Skeletal muscle satellite cell (primary cell): ENCODE results near the gene THRSP.

Experiments used
- H3K27me3 ChIP-seq: 2 replicates; pipeline ENCODE4 v1.7.0; 2013; ENCODE audit warnings: low read length; ENCODE audit not compliant: control insufficient read depth, insufficient read depth
- H3K36me3 ChIP-seq: 2 replicates; pipeline ENCODE4 v1.7.0; 2013; ENCODE audit warnings: mild to moderate bottlenecking, control low read depth, low read length; ENCODE audit not compliant: insufficient read depth
- H3K4me1 ChIP-seq: 2 replicates; pipeline ENCODE4 v1.7.0; 2013; ENCODE audit warnings: low read length; ENCODE audit not compliant: control insufficient read depth, insufficient read depth
- H3K4me2 ChIP-seq: 2 replicates; pipeline ENCODE4 v1.7.0; 2013; ENCODE audit warnings: mild to moderate bottlenecking, low read length
- H3K4me3 ChIP-seq: 2 replicates; pipeline ENCODE4 v1.7.0; 2013; ENCODE audit warnings: low read length
- H3K9ac ChIP-seq: 2 replicates; pipeline ENCODE4 v1.7.0; 2013; ENCODE audit warnings: mild to moderate bottlenecking, low read depth, low read length, moderate library complexity
- H3K9me3 ChIP-seq: replicated peaks from 2 replicates; pipeline ENCODE4 v1.7.0; 2013; ENCODE audit warnings: mild to moderate bottlenecking, control low read depth, low read length

THRSP gene

DNA sequence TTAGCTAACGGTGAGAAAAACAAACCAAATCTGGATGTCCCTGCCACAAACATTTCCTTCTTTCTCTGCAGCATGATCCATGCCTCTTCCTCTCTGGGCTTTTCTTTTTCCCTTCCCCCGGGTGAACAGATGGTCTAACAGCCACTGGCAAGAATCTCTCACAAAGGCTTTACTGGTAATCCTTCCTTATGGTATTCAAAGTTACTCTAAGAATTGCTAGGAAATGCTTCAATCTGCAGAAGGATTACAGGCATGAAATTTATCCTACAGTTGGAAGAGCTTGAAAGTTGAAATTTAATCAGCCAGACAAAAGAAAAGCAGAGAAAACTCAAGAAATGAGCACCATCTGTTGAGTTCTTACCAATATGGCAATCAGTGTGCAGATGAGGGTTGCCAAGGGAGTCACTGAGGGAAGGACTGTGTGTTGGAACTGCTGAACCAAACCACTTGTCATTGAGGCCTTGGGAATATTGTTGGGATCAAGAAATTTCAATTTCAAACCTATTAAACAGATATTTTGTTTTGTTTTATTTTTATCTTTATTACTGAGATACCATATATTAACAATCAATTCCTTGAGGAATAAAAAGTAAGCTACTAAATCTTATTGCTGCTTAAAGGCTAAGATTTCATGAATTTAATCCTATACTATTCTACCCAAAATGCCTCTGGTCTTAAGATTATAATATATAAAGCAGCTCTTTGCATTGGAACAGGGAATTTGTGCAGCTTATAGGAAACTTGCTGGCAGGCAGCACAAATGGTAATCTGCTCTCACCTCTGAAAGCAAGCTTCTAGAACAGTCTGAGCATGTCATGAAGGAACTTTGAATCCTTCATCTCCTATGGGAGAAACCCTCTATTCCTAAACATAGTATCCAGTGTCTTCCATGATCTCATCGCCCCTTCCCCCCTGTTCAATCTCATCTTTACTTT, 45.7 kb downstream of the THRSP start:
- Histone ChIP-seq H3K4me2 (no peak overlapping the region), H3K4me1 (peaks cover 7% of the 10 kb centered on the region), H3K9me3 (no peaks in the 10 kb centered on the region), H3K36me3 (peaks cover 19% of the 10 kb centered on the region), H3K4me3 (no peak overlapping the region), H3K27me3 (no peaks in the 10 kb centered on the region), H3K9ac (no peak overlapping the region)

DNA sequence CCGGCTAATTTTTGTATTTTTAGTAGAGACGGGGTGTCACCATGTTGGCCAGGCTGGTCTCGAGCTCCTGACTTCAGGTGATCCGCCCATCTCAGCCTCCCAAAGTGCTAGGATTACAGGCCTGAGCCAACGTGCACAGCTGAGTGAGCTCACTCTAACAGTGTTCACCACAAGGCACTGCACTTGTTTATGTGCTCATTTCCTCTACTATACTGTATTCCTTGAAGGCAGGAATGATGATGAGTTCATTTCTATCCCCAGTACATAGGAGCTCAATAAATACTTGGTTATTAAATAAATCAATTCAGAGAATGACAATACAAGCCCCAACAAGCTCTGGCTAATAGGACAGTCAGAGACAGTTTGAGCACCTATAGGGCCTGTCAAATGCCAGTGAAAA, 46.7 kb downstream of the THRSP start:
- peaks cover 19% of the 10 kb centered on the region for H3K36me3 ChIP-seq
- no peaks in the 10 kb centered on the region for H3K9me3 ChIP-seq
- H3K4me1 ChIP-seq, result peaks cover 7% of the 10 kb centered on the region
- H3K4me2 ChIP-seq, result no peak overlapping the region
- no peaks in the 10 kb centered on the region for H3K27me3 ChIP-seq
- H3K9ac ChIP-seq, result no peak overlapping the region
- H3K4me3 ChIP-seq, result no peak overlapping the region

DNA sequence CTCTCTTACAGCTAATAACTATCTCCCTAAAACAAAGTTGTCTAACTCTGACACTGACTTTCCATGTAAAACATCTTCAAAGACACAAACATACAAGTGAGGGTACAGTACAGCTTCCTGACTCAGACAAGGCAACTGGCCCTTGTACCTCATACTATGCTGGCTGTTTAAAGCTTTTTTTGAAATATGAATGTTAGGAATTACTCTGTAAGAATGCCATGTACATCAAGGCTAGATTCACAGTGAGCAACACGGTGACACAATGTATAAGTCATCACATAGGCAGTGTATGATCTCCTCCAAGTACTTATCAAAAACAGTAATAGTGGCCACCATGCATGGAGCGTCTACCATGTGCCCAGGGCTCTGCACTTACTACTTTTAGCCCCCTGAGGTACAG, 47.2 kb downstream of the THRSP start:
- no peak overlapping the region for H3K9ac ChIP-seq
- H3K27me3 ChIP-seq, result no peaks in the 10 kb centered on the region
- H3K4me1 ChIP-seq, result peaks cover 7% of the 10 kb centered on the region
- no peak overlapping the region for H3K4me3 ChIP-seq
- H3K36me3 ChIP-seq, result peaks cover 19% of the 10 kb centered on the region
- no peaks in the 10 kb centered on the region for H3K9me3 ChIP-seq
- no peak overlapping the region for H3K4me2 ChIP-seq

DNA sequence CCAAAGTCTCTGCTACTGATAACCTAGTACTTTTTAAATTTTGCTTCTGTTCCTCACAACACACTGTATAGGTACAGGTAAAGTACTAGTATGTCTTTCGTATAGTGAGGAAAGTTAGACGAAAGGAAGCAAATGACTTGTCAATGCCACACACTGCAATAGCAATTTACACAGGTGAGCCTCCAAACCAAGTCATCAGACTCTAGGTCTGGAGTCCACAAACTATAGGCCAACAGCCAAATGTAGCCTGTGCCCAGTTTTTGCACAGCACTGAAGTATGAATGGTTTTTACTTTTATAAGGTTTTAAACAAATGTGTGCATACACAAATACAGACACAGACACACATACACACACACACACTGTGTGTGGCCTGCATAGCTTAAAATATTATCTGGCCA, 47.6 kb downstream of the THRSP start:
- no peak overlapping the region for H3K4me2 ChIP-seq
- H3K4me1 ChIP-seq, result peaks cover 7% of the 10 kb centered on the region
- peaks cover 19% of the 10 kb centered on the region for H3K36me3 ChIP-seq
- H3K27me3 ChIP-seq, result no peaks in the 10 kb centered on the region
- no peak overlapping the region for H3K4me3 ChIP-seq
- no peak overlapping the region for H3K9ac ChIP-seq
- H3K9me3 ChIP-seq, result no peaks in the 10 kb centered on the region

DNA sequence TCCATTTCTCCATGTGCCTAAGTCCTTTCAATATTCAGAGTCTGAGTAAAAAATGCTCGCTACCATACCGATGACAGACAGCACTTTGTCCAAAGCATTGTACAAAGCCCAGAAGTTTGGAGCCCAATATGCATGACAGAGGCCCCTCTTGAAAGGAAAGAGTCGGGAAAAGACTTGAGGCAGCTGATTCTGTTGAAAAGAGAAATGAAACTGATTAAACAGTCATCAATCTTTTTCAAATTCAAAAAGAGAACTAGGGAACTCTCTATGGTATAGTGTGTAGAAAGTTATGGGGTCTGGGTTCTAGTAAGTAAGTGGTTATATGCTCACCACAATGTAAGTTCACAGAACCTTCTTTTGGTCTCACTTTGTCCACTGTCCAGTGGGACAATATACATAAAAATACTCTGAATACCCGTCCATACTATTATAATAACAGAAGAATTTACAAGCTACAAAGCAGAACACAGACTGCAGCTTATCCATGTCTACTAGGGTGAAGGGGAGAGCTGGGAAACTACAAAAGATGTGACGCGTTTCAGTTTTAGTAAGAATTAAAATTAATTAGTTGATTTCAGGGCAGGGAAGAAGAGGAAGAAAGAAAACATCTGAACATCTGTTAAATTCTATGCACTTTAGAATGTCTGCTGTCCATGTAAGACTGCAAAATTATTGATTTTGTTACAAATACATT, 49.1 kb downstream of the THRSP start:
- Histone ChIP-seq H3K36me3 (peaks cover 19% of the 10 kb centered on the region), H3K4me1 (peaks cover 7% of the 10 kb centered on the region), H3K9ac (no peak overlapping the region), H3K9me3 (no peaks in the 10 kb centered on the region), H3K4me3 (no peak overlapping the region), H3K4me2 (no peak overlapping the region), H3K27me3 (no peaks in the 10 kb centered on the region)
